GM21528 (cell line): ENCODE results near the gene HRH4.

Source experiments
- ATAC-seq: cut with Tn5 transposase; IDR thresholded peaks from one replicate; pipeline ENCODE4 v1.9.1; 2021; ENCODE audit warnings: mild to moderate bottlenecking, moderate library complexity; ENCODE audit not compliant: unreplicated experiment, low FRiP score

The HRH4 gene

GRCh38 chr18:24500766-24501165, 40.3 kb downstream of the HRH4 start:
- no peak for ATAC-seq

- no peak for ATAC-seq
These were observed 42.5 kb downstream of the HRH4 start for GRCh38 chr18:24502667-24503523.

GRCh38 chr18:24504401-24504800, 44.0 kb downstream of the HRH4 start:
- no peak for ATAC-seq

GRCh38 chr18:24506175-24506574, 45.7 kb downstream of the HRH4 start:
- no peak for ATAC-seq

- ATAC-seq = no peak
These were observed 49.0 kb downstream of the HRH4 start for GRCh38 chr18:24509435-24509834.

GRCh38 chr18:24514439-24514838, 54.0 kb downstream of the HRH4 start:
- ATAC-seq = peak; percentile 75

GRCh38 chr18:24515721-24516120, 55.3 kb downstream of the HRH4 start:
- ATAC-seq = no peak

GRCh38 chr18:24516261-24516660, 55.8 kb downstream of the HRH4 start:
- ATAC-seq = no peak

- ATAC-seq = no peak
These were observed 57.1 kb downstream of the HRH4 start for GRCh38 chr18:24517554-24517953.

- no peak for ATAC-seq
These were observed 58.2 kb downstream of the HRH4 start for GRCh38 chr18:24518596-24518995.
